ENCODE data around the gene AGAP1.

GRCh38 chr2:235529621-235530020, 35.8 kb downstream of the AGAP1 start:
- TF ChIP-seq CTCF (IDR thresholded peaks at IDR 0.05; ENCODE audit: low read depth, low read length, poor library complexity, severe bottlenecking) (no peak), EZH2phosphoT487 (IDR thresholded peaks at IDR 0.05; ENCODE audit: borderline replicate concordance, low read length) (no peak)

Data from DOHH2 (cell line).